IPS DF 6.9 (cell line): ENCODE data around the gene DGKB.

Source experiments
- DNase-seq: peaks from one replicate; pipeline ENCODE4 v3.0.0-alpha.2; 2013; ENCODE audit warnings: low read depth, low spot score
- H3K27ac ChIP-seq: one replicate; pipeline ENCODE4 v1.5.1; 2013; ENCODE audit warnings: low read length, control low read depth
- H3K27me3 ChIP-seq: 2 replicates; pipeline ENCODE4 v1.6.1; 2013; ENCODE audit warnings: mild to moderate bottlenecking, low read length; ENCODE audit not compliant: control insufficient read depth, insufficient read depth
- H3K36me3 ChIP-seq: 2 replicates; pipeline ENCODE4 v1.6.1; 2013; ENCODE audit warnings: low read length; ENCODE audit not compliant: control insufficient read depth, insufficient read depth
- H3K4me1 ChIP-seq: 2 replicates; pipeline ENCODE4 v1.6.1; 2013; ENCODE audit warnings: low read length; ENCODE audit not compliant: control insufficient read depth, insufficient read depth
- H3K4me3 ChIP-seq: 2 replicates; pipeline ENCODE4 v1.5.1; 2013; ENCODE audit warnings: mild to moderate bottlenecking, low read length
- H3K9me3 ChIP-seq: 2 replicates; pipeline ENCODE4 v1.6.1; 2013; ENCODE audit warnings: low read length, inconsistent platforms; ENCODE audit not compliant: control insufficient read depth, insufficient read depth
- WGBS: extraction: QIAGEN DNeasy Blood & Tissue Kit; methylation state at CpG from one replicate; pipeline ENCODE4 v1.1.7; 2013; ENCODE audit warnings: mixed read lengths, missing lambda C conversion rate; ENCODE audit not compliant: insufficient read length, insufficient coverage; 5-methylcytosine and 5-hydroxymethylcytosine counted together

DGKB gene

GRCh38 chr7:14195079-14195478 lies 707.5 kb downstream of the DGKB start:
- Histone ChIP-seq H3K27me3 (no peaks in the 10 kb centered on the region), H3K4me1 (no peaks in the 10 kb centered on the region), H3K27ac (no peak overlapping the region), H3K4me3 (no peak overlapping the region), H3K9me3 (no peaks in the 10 kb centered on the region), H3K36me3 (no peaks in the 10 kb centered on the region)
- WGBS, result no CpG with 5 or more reads among the region's 4 CpGs
- DNase-seq, result no peak

- Histone ChIP-seq H3K27ac (no peak overlapping the region), H3K4me3 (no peak overlapping the region), H3K27me3 (no peaks in the 10 kb centered on the region), H3K9me3 (no peaks in the 10 kb centered on the region), H3K4me1 (no peaks in the 10 kb centered on the region), H3K36me3 (no peaks in the 10 kb centered on the region)
- WGBS, result no CpG with 5 or more reads among the region's 4 CpGs
- no peak for DNase-seq
Measured at GRCh38 chr7:14191686-14192098, 710.9 kb downstream of the DGKB start.

GRCh38 chr7:14184292-14184864 lies 718.2 kb downstream of the DGKB start:
- Histone ChIP-seq H3K9me3 (no peaks in the 10 kb centered on the region), H3K27ac (no peak overlapping the region), H3K27me3 (no peaks in the 10 kb centered on the region), H3K36me3 (no peaks in the 10 kb centered on the region), H3K4me3 (no peak overlapping the region), H3K4me1 (no peaks in the 10 kb centered on the region)
- no CpG with 5 or more reads among the region's 10 CpGs for WGBS
- no peak for DNase-seq

GRCh38 chr7:14179781-14180180 lies 722.8 kb downstream of the DGKB start:
- no CpG with 5 or more reads among the region's 6 CpGs for WGBS
- H3K36me3 ChIP-seq, result no peaks in the 10 kb centered on the region
- no peak for DNase-seq
- no peaks in the 10 kb centered on the region for H3K9me3 ChIP-seq
- H3K27ac ChIP-seq, result no peak overlapping the region
- no peaks in the 10 kb centered on the region for H3K4me1 ChIP-seq
- H3K4me3 ChIP-seq, result no peak overlapping the region
- no peaks in the 10 kb centered on the region for H3K27me3 ChIP-seq

GRCh38 chr7:14177876-14178275 lies 724.7 kb downstream of the DGKB start:
- H3K36me3 ChIP-seq, result no peaks in the 10 kb centered on the region
- H3K9me3 ChIP-seq, result no peaks in the 10 kb centered on the region
- whole genome bisulfite sequencing, result no CpG with 5 or more reads among the region's 5 CpGs
- no peaks in the 10 kb centered on the region for H3K4me1 ChIP-seq
- H3K27ac ChIP-seq, result no peak overlapping the region
- no peaks in the 10 kb centered on the region for H3K27me3 ChIP-seq
- H3K4me3 ChIP-seq, result no peak overlapping the region
- DNase-seq, result no peak

- Histone ChIP-seq H3K36me3 (no peaks in the 10 kb centered on the region), H3K27me3 (no peaks in the 10 kb centered on the region), H3K27ac (no peak overlapping the region), H3K9me3 (no peaks in the 10 kb centered on the region), H3K4me1 (no peaks in the 10 kb centered on the region), H3K4me3 (no peak overlapping the region)
- DNase-seq, result no peak
- no CpG with 5 or more reads among the region's 2 CpGs for WGBS
Measured at GRCh38 chr7:14170872-14171271, 731.7 kb downstream of the DGKB start.

- no peak overlapping the region for H3K4me3 ChIP-seq
- no peaks in the 10 kb centered on the region for H3K36me3 ChIP-seq
- H3K4me1 ChIP-seq, result no peaks in the 10 kb centered on the region
- no peak overlapping the region for H3K27ac ChIP-seq
- H3K9me3 ChIP-seq, result no peaks in the 10 kb centered on the region
- DNase-seq, result no peak
- H3K27me3 ChIP-seq, result no peaks in the 10 kb centered on the region
- no CpG with 5 or more reads among the region's 2 CpGs for WGBS
Measured at GRCh38 chr7:14158111-14158510, 744.4 kb downstream of the DGKB start.

GRCh38 chr7:14156436-14156835 lies 746.1 kb downstream of the DGKB start:
- H3K9me3 ChIP-seq, result no peaks in the 10 kb centered on the region
- H3K27ac ChIP-seq, result no peak overlapping the region
- no CpG with 5 or more reads among the region's 1 CpG for WGBS
- no peak overlapping the region for H3K4me3 ChIP-seq
- no peak for DNase-seq
- no peaks in the 10 kb centered on the region for H3K27me3 ChIP-seq
- H3K4me1 ChIP-seq, result no peaks in the 10 kb centered on the region
- H3K36me3 ChIP-seq, result no peaks in the 10 kb centered on the region

- H3K27ac ChIP-seq, result no peak overlapping the region
- no CpG with 5 or more reads among the region's 5 CpGs for WGBS
- H3K4me3 ChIP-seq, result no peak overlapping the region
- no peak for DNase-seq
- H3K36me3 ChIP-seq, result no peaks in the 10 kb centered on the region
- H3K27me3 ChIP-seq, result no peaks in the 10 kb centered on the region
- H3K4me1 ChIP-seq, result no peaks in the 10 kb centered on the region
- no peaks in the 10 kb centered on the region for H3K9me3 ChIP-seq
Measured at GRCh38 chr7:14148974-14149373, 753.6 kb downstream of the DGKB start.

- H3K27me3 ChIP-seq, result no peaks in the 10 kb centered on the region
- no peaks in the 10 kb centered on the region for H3K9me3 ChIP-seq
- no peak overlapping the region for H3K27ac ChIP-seq
- no peak for DNase-seq
- no peak overlapping the region for H3K4me3 ChIP-seq
- no peaks in the 10 kb centered on the region for H3K36me3 ChIP-seq
- WGBS, result no CpG with 5 or more reads among the region's 2 CpGs
- H3K4me1 ChIP-seq, result no peaks in the 10 kb centered on the region
Measured at GRCh38 chr7:14147532-14147931, 755.0 kb downstream of the DGKB start.

GRCh38 chr7:14144538-14144937 lies 758.0 kb downstream of the DGKB start:
- Histone ChIP-seq H3K9me3 (no peaks in the 10 kb centered on the region), H3K27me3 (no peaks in the 10 kb centered on the region), H3K4me3 (no peak overlapping the region), H3K36me3 (no peaks in the 10 kb centered on the region), H3K4me1 (no peaks in the 10 kb centered on the region), H3K27ac (no peak overlapping the region)
- no peak for DNase-seq
- WGBS, result 100% methylated on average over 1 of the region's 2 CpGs
